GM18505 (cell line): ENCODE measurements around the gene MCOLN1.
A peak's percentile ranks its signal among the peaks of the same experiment; 100 is the strongest.

Experiments
- ATAC-seq: cut with Tn5 transposase; IDR thresholded peaks from one replicate; pipeline ENCODE4 v1.9.1; 2021; ENCODE audit not compliant: unreplicated experiment
- POLR2A ChIP-seq: IDR thresholded peaks from 4 replicates; pipeline ENCODE4 v1.6.1; 2011; ENCODE audit warnings: borderline replicate concordance; ENCODE audit not compliant: insufficient read depth, insufficient read length; ENCODE audit errors: extremely low read depth

MCOLN1 gene

GRCh38 chr19:7522072-7522922, at the start of gene MCOLN1:
TSS of gene MCOLN1 (plus strand) at chr19:7522624. CDS start at chr19:7522751, 127 bp downstream.
- ATAC-seq = peak; percentile 90
- peak; percentile 69 for TF ChIP-seq POLR2A

- no peak for ATAC-seq
- no peak for TF ChIP-seq POLR2A
Observed at GRCh38 chr19:7475665-7476064, 46.8 kb upstream of the MCOLN1 start.

DNA sequence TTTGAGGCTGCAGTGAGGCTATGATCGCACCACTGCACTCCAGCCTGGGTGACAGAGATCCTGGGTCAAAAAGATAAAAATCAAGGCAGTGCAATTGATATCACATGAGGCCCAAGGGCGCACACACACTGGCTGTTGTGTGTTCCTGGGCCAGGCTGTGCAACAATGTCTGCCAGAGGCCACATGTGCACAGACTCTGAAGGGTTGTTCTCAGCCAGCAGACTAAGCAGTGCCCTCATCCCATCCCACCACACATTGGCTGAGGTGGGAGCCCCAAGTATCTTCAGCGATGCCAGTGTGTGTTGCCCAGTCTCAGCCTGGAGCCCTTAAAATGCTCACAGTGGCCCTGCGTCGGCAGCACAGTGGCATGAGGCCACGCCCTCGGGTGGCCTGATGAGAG, 46.2 kb upstream of the MCOLN1 start:
- no peak for TF ChIP-seq POLR2A
- ATAC-seq = no peak

GRCh38 chr19:7476777-7477494, 45.5 kb upstream of the MCOLN1 start:
- no peak for TF ChIP-seq POLR2A
- ATAC-seq = no peak

GRCh38 chr19:7477758-7478157, 44.7 kb upstream of the MCOLN1 start:
- no peak for TF ChIP-seq POLR2A
- ATAC-seq = no peak

DNA sequence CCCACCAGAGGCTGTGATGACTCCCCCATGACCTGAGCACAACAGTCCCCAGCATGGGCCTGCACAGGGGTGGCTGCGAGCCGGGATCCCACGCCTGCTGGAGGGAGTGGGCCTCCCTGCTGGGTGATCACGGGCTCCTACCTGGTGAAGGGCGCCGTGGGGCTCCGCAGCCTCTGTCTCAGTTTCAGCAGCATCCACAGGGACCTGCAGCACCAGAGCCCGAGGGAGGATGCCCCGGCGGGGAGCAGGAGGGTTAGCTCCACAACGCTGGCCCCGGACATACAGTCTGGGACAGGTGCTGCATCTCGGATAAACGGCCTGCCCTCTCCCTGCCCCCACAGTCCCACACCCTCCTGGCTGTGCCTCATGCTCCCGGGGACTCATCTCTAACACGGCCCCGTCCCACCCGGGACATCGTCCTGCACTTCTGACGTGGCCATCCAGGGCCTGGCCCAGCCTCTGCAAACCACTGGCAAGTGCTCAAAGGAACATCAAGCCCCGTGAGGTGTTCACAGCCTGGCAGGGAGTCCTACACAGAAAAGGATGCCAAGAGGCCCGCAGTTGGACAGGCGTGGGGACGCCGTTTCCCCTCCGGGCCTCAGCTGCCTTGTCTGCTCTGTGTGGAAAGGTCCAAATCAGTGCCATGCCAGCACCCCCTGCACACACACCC, 44.1 kb upstream of the MCOLN1 start:
- ATAC-seq = no peak
- no peak for TF ChIP-seq POLR2A

- TF ChIP-seq POLR2A = no peak
- ATAC-seq = no peak
Observed at GRCh38 chr19:7478843-7479227, 43.6 kb upstream of the MCOLN1 start.

GRCh38 chr19:7480222-7480969, 42.0 kb upstream of the MCOLN1 start:
- no peak for TF ChIP-seq POLR2A
- ATAC-seq = no peak

DNA sequence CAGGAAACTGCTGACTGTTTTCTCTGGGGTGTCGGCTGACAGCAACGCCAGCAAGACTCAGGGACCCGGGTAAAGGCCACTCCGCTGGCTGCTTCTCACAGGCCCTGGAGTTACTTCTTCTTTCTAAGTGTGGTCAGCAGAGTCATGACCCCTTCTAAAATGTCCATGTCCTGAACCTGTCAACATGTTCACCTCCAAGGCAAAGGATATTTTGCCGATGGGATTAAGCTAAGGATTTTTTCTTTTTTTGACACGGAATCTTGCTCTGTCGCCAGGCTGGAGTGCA, 41.5 kb upstream of the MCOLN1 start:
- TF ChIP-seq POLR2A = no peak
- ATAC-seq = no peak

DNA sequence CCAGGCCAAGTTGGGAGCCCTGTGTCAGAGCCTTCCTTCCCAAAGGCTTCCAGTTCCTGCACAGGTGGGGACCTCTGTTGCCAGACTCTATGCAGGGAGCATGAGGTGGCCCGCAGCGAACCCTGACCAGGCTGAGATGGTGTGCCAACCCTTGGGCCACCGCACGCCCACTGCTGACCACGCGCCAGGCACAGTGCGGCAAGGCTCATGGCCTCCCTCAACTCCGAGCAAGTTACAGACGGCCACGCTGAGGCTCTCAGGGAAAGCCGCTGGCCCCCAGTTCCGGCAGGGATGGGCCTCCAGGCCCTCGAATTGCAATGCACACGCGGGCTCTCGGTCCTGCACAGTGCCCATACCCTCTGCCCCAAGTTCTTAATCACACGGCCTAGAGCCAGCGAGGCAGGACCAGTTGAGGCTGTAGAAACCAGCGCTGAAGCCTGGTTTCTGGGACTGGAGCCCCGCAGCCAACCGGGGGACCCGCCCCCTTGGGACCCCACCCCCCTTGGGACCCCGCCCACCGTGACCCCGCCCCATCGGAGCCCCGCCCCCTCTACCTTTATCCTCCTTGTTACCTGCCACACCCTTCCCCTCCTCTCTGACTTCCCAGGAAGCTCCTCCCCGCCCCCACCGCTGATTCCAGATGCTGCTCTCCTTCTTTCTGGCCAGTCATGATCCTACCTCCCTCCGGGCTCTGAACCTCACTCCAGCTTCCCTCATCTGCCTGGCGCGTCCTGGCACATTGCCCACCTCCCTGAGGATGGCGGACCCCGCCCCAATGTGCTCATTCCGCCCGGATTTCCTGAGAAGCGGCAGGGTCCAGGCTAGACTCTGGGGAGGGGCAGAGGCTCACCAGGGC, 39.6 kb upstream of the MCOLN1 start:
- no peak for TF ChIP-seq POLR2A
- no peak for ATAC-seq

DNA sequence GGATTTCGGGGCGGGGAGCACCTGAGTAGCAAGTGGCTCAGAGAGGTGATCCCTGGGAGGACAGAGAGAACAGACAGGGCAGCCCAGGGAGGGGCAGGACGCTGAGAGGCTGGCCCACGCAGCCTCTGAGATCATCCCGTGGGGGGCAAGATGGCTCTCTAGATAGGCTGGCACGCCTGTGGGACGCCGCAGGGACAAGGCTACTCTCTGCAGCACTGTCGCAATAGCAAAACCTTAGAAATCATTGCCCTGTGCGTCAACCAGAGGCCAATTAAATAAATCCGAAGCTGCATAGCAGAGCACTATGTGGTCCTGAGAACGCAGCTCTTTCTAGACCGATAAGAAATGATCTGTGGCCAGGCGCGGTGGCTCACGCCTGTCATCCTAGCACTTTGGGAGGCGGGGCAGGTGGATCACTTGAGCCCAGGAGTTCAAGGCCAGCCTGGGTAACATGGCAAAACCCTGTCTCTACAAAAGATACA, 38.7 kb upstream of the MCOLN1 start:
- ATAC-seq = no peak
- no peak for TF ChIP-seq POLR2A

- ATAC-seq = no peak
- TF ChIP-seq POLR2A = no peak
Observed at GRCh38 chr19:7486923-7487322, 35.5 kb upstream of the MCOLN1 start.
